K562 (cell line): ENCODE measurements around the gene TXNDC9. TPM values are rescaled to one million over a fixed set of nuclear protein-coding genes. Genes with fewer than 3 reads are reported as not detected.

Experiments used
- ATAC-seq: fragments of 200-7000 bp; cut with Tn5 transposase; 3 replicates; pipeline ENCODE4 v1.9.1; 2020; ENCODE audit warnings: moderate library complexity
- Bru-seq: library from RNA; stranded (reverse); fragments of 400-500 nt; gene quantifications from one replicate; lab custom pipeline; 2021; lab: Mats Ljungman, UMichigan
- BruChase-seq, 2 experiments: library from RNA; stranded (reverse); fragments of 400-500 nt; gene quantifications; one replicate each; lab custom pipeline; 2021; lab: Mats Ljungman, UMichigan
- BruUV-seq: library from RNA; stranded (reverse); fragments of 400-500 nt; replicated peaks from 2 replicates; lab custom pipeline; 2021; lab: Mats Ljungman, UMichigan
- CTCF ChIA-PET: fragments of 300-600 bp; formaldehyde crosslinking; extraction: SDS; loops from one replicate; lab custom pipeline; 2021; ENCODE audit warnings: low intra/inter-chr PET ratio; lab: Yijun Ruan, JAX
- POLR2A ChIA-PET: fragments of 300-600, 350-650 bp; sonication (Branson Sonifier 250); formaldehyde crosslinking; extraction: SDS; loops from one replicate; lab custom pipeline; 2021; ENCODE audit warnings: antibody characterized with exemption, inconsistent platforms; lab: Yijun Ruan, JAX
- DNase-seq, 4 experiments: peaks; one replicate each; pipeline versions ENCODE4 v3.0.0 to v3.0.0-alpha.2; 2011 to 2018; ENCODE audit warnings: low spot score in 3 of 4, mixed read lengths in 3 of 4; ENCODE audit errors: extremely low read depth in 1 of 4
- FAIRE-seq: peaks from 2 replicates; lab custom pipeline; 2011; peaks lifted over from hg19 to GRCh38; lab: Jason Lieb, UNC
- H2AFZ ChIP-seq: 2 replicates; pipeline ENCODE4 v1.6.0; 2011; ENCODE audit warnings: low read depth, low read length, control low read depth, inconsistent platforms
- H3K27ac ChIP-seq: fragments of 200-600 bp; 3 replicates; pipeline ENCODE4 v1.8.0; 2011; ENCODE audit warnings: low read depth, mild to moderate bottlenecking, control low read depth, inconsistent platforms, low read length, moderate library complexity, mixed read lengths; ENCODE audit errors: extremely low read depth
- H3K27me3 ChIP-seq, 2 experiments: fragments of 300-600 bp in 1 of 2; 2 replicates in 1 of 2; 3 replicates in 1 of 2; pipeline versions ENCODE4 v1.6.0 to v1.8.0; 2011; ENCODE audit warnings: inconsistent platforms in 2 of 2, low read length in 2 of 2, mild to moderate bottlenecking in 1 of 2, mixed read lengths in 1 of 2, moderate library complexity in 1 of 2; ENCODE audit not compliant: control insufficient read depth in 2 of 2, insufficient read depth in 2 of 2
- H3K36me3 ChIP-seq: fragments of 300-600 bp; 3 replicates; pipeline ENCODE4 v1.8.0; 2011; ENCODE audit warnings: mild to moderate bottlenecking, low read length, inconsistent platforms; ENCODE audit not compliant: control insufficient read depth, insufficient read depth
- H3K4me1 ChIP-seq, 2 experiments: fragments of 200-600 bp in 1 of 2; replicated peaks in 1 of 2; 2 replicates in 1 of 2; 3 replicates in 1 of 2; pipeline versions ENCODE4 v1.5.1 to v1.8.0; 2011; ENCODE audit warnings: inconsistent platforms in 2 of 2, low read length in 2 of 2, mild to moderate bottlenecking in 1 of 2, mixed read lengths in 1 of 2, moderate library complexity in 1 of 2; ENCODE audit not compliant: control insufficient read depth in 2 of 2, insufficient read depth in 2 of 2
- H3K4me2 ChIP-seq: 2 replicates; pipeline ENCODE4 v1.6.1; 2011; ENCODE audit warnings: low read length, control low read depth, inconsistent platforms, mixed read lengths; ENCODE audit not compliant: insufficient read depth
- H3K4me3 ChIP-seq: fragments of 200-600 bp; sonication (generic), shearing (Covaris generic); 2 replicates; pipeline ENCODE4 v1.5.1; 2016; ENCODE audit warnings: control low read depth, inconsistent platforms
- H3K79me2 ChIP-seq: fragments of 200-600 bp; 3 replicates; pipeline ENCODE4 v1.8.0; 2011; ENCODE audit warnings: low read length, inconsistent platforms; ENCODE audit not compliant: control insufficient read depth, insufficient read depth
- H3K9ac ChIP-seq, 2 experiments: 2 replicates each; pipeline versions ENCODE4 v1.6.0 to v1.6.1; 2011; ENCODE audit warnings: low read depth in 2 of 2, low read length in 2 of 2, control low read depth in 1 of 2, inconsistent platforms in 1 of 2, mild to moderate bottlenecking in 1 of 2, mixed read lengths in 1 of 2; ENCODE audit not compliant: insufficient read depth in 1 of 2
- H3K9me1 ChIP-seq: one replicate; pipeline ENCODE4 v1.6.0; 2011; ENCODE audit warnings: inconsistent platforms, mild to moderate bottlenecking, low read length, moderate library complexity; ENCODE audit not compliant: control insufficient read depth, insufficient read depth
- H3K9me3 ChIP-seq: replicated peaks from 2 replicates; pipeline ENCODE4 v1.5.1; 2011; ENCODE audit warnings: low read depth, low read length, inconsistent platforms; ENCODE audit not compliant: control insufficient read depth, insufficient read depth
- H4K20me1 ChIP-seq: replicated peaks from 2 replicates; pipeline ENCODE4 v1.6.1; 2011; ENCODE audit warnings: low read length, inconsistent platforms, mixed read lengths; ENCODE audit not compliant: control insufficient read depth, insufficient read depth
- CC2D1A ChIP-seq: fragments of 450-650 bp; IDR thresholded peaks from 2 replicates; pipeline ENCODE4 v1.6.1; 2017; ENCODE audit warnings: mild to moderate bottlenecking
- CHD2 ChIP-seq: IDR thresholded peaks from 2 replicates; pipeline ENCODE4 v1.6.1; 2011; ENCODE audit warnings: low read depth, low read length
- DACH1 ChIP-seq: fragments of 450-650 bp; IDR thresholded peaks from 2 replicates; pipeline ENCODE4 v1.6.1; 2018; ENCODE audit not compliant: partially characterized antibody
- FOS ChIP-seq: IDR thresholded peaks from 3 replicates; pipeline ENCODE4 v1.6.1; 2011; ENCODE audit not compliant: insufficient read length; ENCODE audit errors: extremely low read depth
- FOXK2 ChIP-seq, 2 experiments: fragments of 450-650 bp; IDR thresholded peaks in 1 of 2; conservative IDR thresholded peaks in 1 of 2; 2 replicates each; pipeline ENCODE4 v1.6.1; 2016; ENCODE audit warnings: low read depth in 2 of 2, mild to moderate bottlenecking in 1 of 2
- LCOR ChIP-seq: sonication (generic); formaldehyde crosslinking; IDR thresholded peaks from 2 replicates; pipeline ENCODE4 v1.8.0; 2022; ENCODE audit warnings: mild to moderate bottlenecking, missing genetic modification reagents
- MAFF ChIP-seq: IDR thresholded peaks from 2 replicates; pipeline ENCODE4 v1.6.1; 2012; ENCODE audit warnings: low read length, improper control_type of control experiment
- MCM3 ChIP-seq: fragments of 450-650 bp; IDR thresholded peaks from 2 replicates; pipeline ENCODE4 v1.6.1; 2016
- NBN ChIP-seq: fragments of 450-650 bp; IDR thresholded peaks from 2 replicates; pipeline ENCODE4 v1.6.1; 2016; ENCODE audit warnings: low read depth, mild to moderate bottlenecking
- NCOR1 ChIP-seq: fragments of 450-650 bp; IDR thresholded peaks from 2 replicates; pipeline ENCODE4 v1.6.1; 2016; ENCODE audit warnings: mild to moderate bottlenecking, moderate library complexity
- PHF21A ChIP-seq: fragments of 450-650 bp; IDR thresholded peaks from 2 replicates; pipeline ENCODE4 v1.6.1; 2017; ENCODE audit warnings: low read depth, borderline replicate concordance
- RBM34 ChIP-seq: fragments of 200-400 bp; formaldehyde crosslinking; IDR thresholded peaks from 2 replicates; pipeline ENCODE4 v1.6.1; 2018; ENCODE audit warnings: low read length, borderline replicate concordance; ENCODE audit not compliant: insufficient read depth
- STAG1 ChIP-seq: sonication (generic); formaldehyde crosslinking; IDR thresholded peaks from 2 replicates; pipeline ENCODE4 v1.5.0; 2020; ENCODE audit warnings: missing genetic modification reagents, borderline replicate concordance
- TBL1XR1 ChIP-seq, 2 experiments: IDR thresholded peaks; 2 replicates each; pipeline ENCODE4 v1.6.1; 2012; ENCODE audit warnings: improper control_type of control experiment in 2 of 2, low read length in 2 of 2, mild to moderate bottlenecking in 1 of 2
- ZNF140 ChIP-seq: fragments of 250-450 bp; sonication (Bioruptor Pico); IDR thresholded peaks from 2 replicates; pipeline ENCODE4 v1.8.0; 2021; ENCODE audit warnings: moderate library complexity, mild to moderate bottlenecking, inconsistent platforms
- WGBS: fragments of 100-300 bp; shearing (Covaris generic); methylation state at CpG from one replicate; pipeline ENCODE4 v1.1.6; 2016; ENCODE audit warnings: low coverage, mixed read lengths; ENCODE audit not compliant: insufficient coverage; ENCODE audit errors: missing lambda C conversion rate; 5-methylcytosine and 5-hydroxymethylcytosine counted together
- in situ Hi-C: fragments of 300-500 bp; cut with MboI; formaldehyde crosslinking; loops from 4 replicates; pipeline ENCODE4 v1.15.0; 2018; ENCODE audit warnings: inconsistent platforms, mixed read lengths
- intact Hi-C: fragments of 100-400 bp; cut with micrococcal nuclease; formaldehyde crosslinking; loops from 2 replicates; pipeline ENCODE4 v1.14.2; 2022
- long read RNA-seq, 3 experiments: library from polyadenylated mRNA in 2 of 3; library from RNA in 1 of 3; unstranded in 2 of 3; stranded (forward) in 1 of 3; transcript quantifications; one replicate each; pipeline ENCODE4 v2.0.0, GENCODE V29; 2019 to 2022
- polyA minus RNA-seq, 3 experiments: library from RNA; depleted of rRNA, polyadenylated mRNA; stranded (reverse); fragments of >200 nt; gene quantifications; 2 replicates each; pipeline ENCODE4 v1.2.3, GENCODE V29; 2011
- polyA plus RNA-seq, 8 experiments: library from polyadenylated mRNA; depleted of rRNA in 4 of 8; stranded (reverse) in 5 of 8; unstranded in 3 of 8; fragments of >200 nt; fragmentation: Nextera tagmentation in 2 of 8; fragmentation: Illumina TruSeq in 1 of 8; extraction: Ambion mirVana in 2 of 8; extraction: Trizol in 1 of 8; gene quantifications; 2 replicates each; pipeline versions ENCODE4 v1.2.1 to v1.2.3, GENCODE V29; 2011 to 2014; ENCODE audit warnings: inconsistent platforms in 1 of 8, missing spikeins in 1 of 8
- total RNA-seq, 7 experiments: library from RNA; depleted of rRNA in 6 of 7; stranded (reverse); fragments of >200 nt in 6 of 7; fragmentation: Illumina TruSeq in 2 of 7; extraction: Trizol in 2 of 7; gene quantifications; 2 replicates each; pipeline versions ENCODE4 v1.2.1 to v1.2.3, GENCODE V29; 2011 to 2021; ENCODE audit warnings: low replicate concordance in 1 of 7

TXNDC9 gene
- total RNA-seq (2011; cell fraction: chromatin; rRNA removed; ENCODE audit: low replicate concordance): 47.3 and 91.2 TPM in 2 replicates
- total RNA-seq (2011; cell fraction: nucleolus; rRNA removed): 27.7 and 29.0 TPM in 2 replicates
- 37.5 and 49.1 TPM in 2 replicates for total RNA-seq (2011; cell fraction: nucleoplasm; rRNA removed)
- total RNA-seq (2014; rRNA removed) (34.4 and 39.2 TPM in 2 replicates), total RNA-seq (2014; rRNA removed; fragmentation: Illumina TruSeq; extraction: Trizol) (75.8 and 85.2 TPM in 2 replicates), total RNA-seq (2015; rRNA removed; fragmentation: Illumina TruSeq; extraction: Trizol) (67.4 and 68.8 TPM in 2 replicates), total RNA-seq (2021) (37.1 and 37.5 TPM in 2 replicates), polyA plus RNA-seq (2011; rRNA removed) (46.3 and 65.5 TPM in 2 replicates), polyA plus RNA-seq (2014; fragmentation: Illumina TruSeq; extraction: Trizol) (58.3 and 58.4 TPM in 2 replicates), polyA plus RNA-seq (2014; fragmentation: Nextera tagmentation; extraction: Ambion mirVana) (100 to 1,000 TPM; 194 to 211 TPM), polyA plus RNA-seq (2014; rRNA removed) (44.6 and 51.3 TPM in 2 replicates), polyA minus RNA-seq (2011; rRNA and poly(A)+ RNA removed) (44.0 and 49.5 TPM in 2 replicates), Bru-seq, nascent RNA (percentile 83 among the genes with signal in this experiment), BruChase-seq, experiment 1, labeled RNA remaining after a 2-hour chase (percentile 81 among the genes with signal in this experiment), BruChase-seq, experiment 2, labeled RNA remaining after a 6-hour chase (percentile 80 among the genes with signal in this experiment)
- 13.3 and 17.3 TPM in 2 replicates for polyA plus RNA-seq (2011; cell fraction: cytosol; rRNA removed)
- polyA plus RNA-seq (2011; cell fraction: nucleus; rRNA removed): 14.8 and 21.2 TPM in 2 replicates
- polyA plus RNA-seq (2012): 34.2 and 34.7 TPM in 2 replicates
- polyA minus RNA-seq (2011; cell fraction: cytosol; rRNA and poly(A)+ RNA removed): 12.2 and 19.8 TPM in 2 replicates
- 21.1 and 33.5 TPM in 2 replicates for polyA minus RNA-seq (2011; cell fraction: nucleus; rRNA and poly(A)+ RNA removed)
- long read RNA-seq, experiment 1, transcript TXNDC9-202 (4 exons, 1,111 nt): minor isoform, 9 of 157 reads
- long read RNA-seq, experiment 1, transcript TXNDC9-201 (5 exons, 1,637 nt): major isoform, 130 of 157 reads
- long read RNA-seq, experiment 1, partial matches to known transcripts: 5 of 157 reads
- long read RNA-seq, experiment 1, other reads (novel, unspliced or antisense): 13 of 157 reads
- long read RNA-seq, experiment 2, transcript TXNDC9-201 (5 exons, 1,637 nt): major isoform, 13 of 27 reads
- long read RNA-seq, experiment 2, partial matches to known transcripts: 0 of 27 reads
- long read RNA-seq, experiment 2, other reads (novel, unspliced or antisense): 11 of 27 reads
- long read RNA-seq, experiment 3, transcript TXNDC9-201 (5 exons, 1,637 nt): major isoform, 81 of 97 reads
- long read RNA-seq, experiment 3, transcript TXNDC9-202 (4 exons, 1,111 nt): minor isoform, 6 of 97 reads
- long read RNA-seq, experiment 3, partial matches to known transcripts: 4 of 97 reads
- long read RNA-seq, experiment 3, other reads (novel, unspliced or antisense): 3 of 97 reads

DNA sequence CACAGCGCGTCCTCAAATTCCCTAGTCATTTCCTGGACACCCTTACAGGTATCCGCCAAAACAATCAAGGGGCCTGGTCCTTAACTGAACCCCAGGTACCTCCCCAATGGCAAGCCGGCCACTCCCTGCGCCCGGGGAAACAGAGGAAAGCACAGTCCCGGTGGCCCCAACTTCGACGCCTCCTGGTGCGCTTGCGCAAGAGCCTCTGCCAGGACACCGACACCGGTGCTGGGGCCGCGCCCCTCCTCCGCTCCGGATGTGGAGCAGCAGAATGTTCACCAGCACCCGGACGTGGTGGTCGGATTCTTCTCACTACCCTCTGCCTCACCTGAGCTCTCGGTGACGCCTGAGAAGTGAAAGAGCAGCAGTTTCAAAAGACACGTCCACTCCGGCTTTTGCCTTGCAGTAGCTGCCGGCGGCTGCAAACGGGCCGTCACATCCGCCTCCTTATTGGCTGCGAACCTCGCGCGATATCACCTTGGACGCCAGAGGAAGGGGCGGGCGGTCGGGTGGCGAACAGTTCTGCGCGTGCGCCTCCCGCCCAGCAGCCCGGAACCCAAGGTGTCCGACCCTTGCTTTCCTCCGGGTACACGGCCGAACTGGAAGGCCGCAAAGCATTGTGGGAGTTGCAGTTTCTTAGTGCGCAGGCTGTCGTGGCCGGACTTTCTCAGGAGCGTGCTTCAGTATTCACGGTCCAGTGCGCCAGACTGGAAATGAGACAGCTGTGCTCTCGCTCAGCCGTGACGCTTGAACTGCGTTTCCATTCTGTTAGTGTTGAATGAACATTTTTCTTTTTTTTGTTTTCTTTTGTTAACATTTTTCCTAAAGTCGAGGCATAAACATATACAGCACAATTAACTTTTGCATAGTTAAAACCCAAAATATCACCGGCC is at the start of gene TXNDC9:
TSS of gene TXNDC9 (minus strand) at position 423 of the 893 bp plus-strand sequence. CDS start 3,123 bp downstream, outside the sequence.
- Histone ChIP-seq H3K27ac (peak within 1 kb of the TSS; percentile 92), H3K27me3 (no peaks in the 10 kb centered on the region), H3K9me3 (no peaks in the 10 kb centered on the region), H3K79me2 (peaks cover 87% of the 10 kb centered on the region), H3K4me1 (peaks cover 11 to 19% of the 10 kb centered on the region in 2 experiments; a peak in 4 of 5 replicates), H3K4me3 (peak within 1 kb of the TSS; percentile 61), H3K4me2 (peak within 1 kb of the TSS; percentile 89), H4K20me1 (peaks cover 13% of the 10 kb centered on the region; the same call in 1 of the 2 replicates), H2AFZ (peak within 1 kb of the TSS; percentile 98), H3K36me3 (peaks cover 31% of the 10 kb centered on the region), H3K9ac (peak within 1 kb of the TSS; percentile 89 to 96), H3K9me1 (no peaks in the 10 kb centered on the region)
- WGBS: under 1% methylated on average over 58 of the region's 60 CpGs
- ChIA-PET POLR2A (interaction anchor here (0.6 to 1.8 kb wide), 8 partner anchors 12 to 1319 kb away, joined by 3 to 9 read pairs (median 4); partner anchors contain the start of gene REV1), CTCF (interaction anchor here (2.1 kb wide), 1 partner anchor 154 kb away, joined by 9 read pairs; the partner anchor contains the start of gene REV1)
- peak; percentile 85 for ATAC-seq
- FAIRE-seq: peak; percentile 96
- intact Hi-C loops (loop anchor here (1.0 kb wide), 1 partner anchor 155 kb away; the partner anchor contains the start of genes MITD1 and MRPL30), in situ Hi-C loops (no loop called here)
- TSS peak; percentile 72 for BruUV-seq
- DNase-seq: peak; percentile 93 to 100 (median 96)
- TF ChIP-seq CHD2 (peak; percentile 92), LCOR (peak; percentile 73; the same call in 1 of the 2 replicates), MCM3 (no peak), DACH1 (no peak), RBM34 (no peak), NCOR1 (peak; percentile 31; the same call in 1 of the 2 replicates), ZNF140 (CRISPR knock-in tag) (no peak), TBL1XR1 (IDR thresholded peaks at IDR 0.05; ENCODE audit: low read length in 2 of 2) (peak in 1 of 2 experiments; percentile 68; a peak in 2 of 4 replicates), CC2D1A (no peak), MAFF (0 out of 2 replicates have a peak, but pooled peaks have one; percentile 6), STAG1 (no peak), FOS (no peak), NBN (no peak; the same call in none of the 2 replicates), FOXK2 (conservative IDR thresholded peaks at IDR 0.05 in 1 of 2, IDR thresholded peaks at IDR 0.05 in 1 of 2; ENCODE audit: low read depth in 2 of 2) (peak; percentile 52 to 54; a peak in 2 of 4 replicates), PHF21A (no peak)
